Loucy (cell line): Measurements from ENCODE around the gene CNIH1.
"Not testable (repeated sequence)": the region's sequence is repeated elsewhere in the genome, so short reads cannot be mapped to it uniquely, and the experiment has no call there.

Experiments used
- CTCF ChIP-seq: fragments of 200-600 bp; sonication (generic); conservative IDR thresholded peaks from 2 replicates; pipeline ENCODE4 v1.5.1; 2014; ENCODE audit warnings: mild to moderate bottlenecking, antibody characterized with exemption, low read length
- EZH2phosphoT487 ChIP-seq: fragments of 200-600 bp; IDR thresholded peaks from 2 replicates; pipeline ENCODE4 v1.6.1; 2018; ENCODE audit warnings: antibody characterized with exemption, mild to moderate bottlenecking, moderate library complexity, borderline replicate concordance

- TF ChIP-seq CTCF, EZH2phosphoT487: not testable (repeated sequence)
These were observed 12.8 kb upstream of the CNIH1 start for GRCh38 chr14:54453990-54454389.
